WTC11 (cell line): ENCODE results near the gene BBS4.

ENCODE experiments used
- CREB1 ChIP-seq: sonication (generic); formaldehyde crosslinking; IDR thresholded peaks from 2 replicates; pipeline ENCODE4 v1.8.0; 2023; ENCODE audit warnings: mild to moderate bottlenecking, missing genetic modification reagents
- TF ChIP-seq, protein P1 (sequence below): fragments of 200-600 bp; IDR thresholded peaks from 2 replicates; pipeline ENCODE4 v1.8.0; 2022; ENCODE audit warnings: antibody characterized with exemption

DNA sequence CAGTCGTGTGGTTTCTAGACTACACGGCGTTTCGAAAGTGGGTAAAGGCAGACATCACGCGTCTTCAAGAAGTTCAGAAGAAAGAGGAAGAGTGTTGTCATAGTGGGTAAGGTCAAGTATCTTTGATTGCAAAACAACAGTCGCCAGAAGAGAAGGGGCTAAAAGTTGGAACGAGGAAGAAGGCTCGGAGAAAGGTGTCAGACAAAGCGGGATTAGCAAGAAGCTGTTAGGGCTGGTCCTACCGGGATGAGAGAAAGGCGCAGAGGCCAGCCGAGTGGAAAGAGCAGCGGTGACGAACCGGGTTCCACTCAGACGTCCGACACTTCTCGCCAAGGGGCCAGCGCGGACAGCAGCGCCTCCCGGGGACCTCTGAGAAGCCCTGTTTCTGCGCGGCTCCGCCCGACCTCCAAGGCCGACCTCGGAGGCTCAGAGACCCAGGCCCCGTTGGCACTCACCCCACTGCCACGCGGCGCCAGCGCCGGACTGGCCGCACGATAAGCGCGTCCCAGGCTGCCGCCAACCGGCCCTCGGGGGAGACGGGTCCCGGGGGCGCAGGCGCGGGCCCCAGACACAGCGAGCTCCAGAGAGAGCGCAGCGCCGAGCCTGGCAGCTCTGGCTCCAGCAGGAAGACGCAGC, 97.1 kb downstream of the BBS4 start:
- TF ChIP-seq, protein P1, sequence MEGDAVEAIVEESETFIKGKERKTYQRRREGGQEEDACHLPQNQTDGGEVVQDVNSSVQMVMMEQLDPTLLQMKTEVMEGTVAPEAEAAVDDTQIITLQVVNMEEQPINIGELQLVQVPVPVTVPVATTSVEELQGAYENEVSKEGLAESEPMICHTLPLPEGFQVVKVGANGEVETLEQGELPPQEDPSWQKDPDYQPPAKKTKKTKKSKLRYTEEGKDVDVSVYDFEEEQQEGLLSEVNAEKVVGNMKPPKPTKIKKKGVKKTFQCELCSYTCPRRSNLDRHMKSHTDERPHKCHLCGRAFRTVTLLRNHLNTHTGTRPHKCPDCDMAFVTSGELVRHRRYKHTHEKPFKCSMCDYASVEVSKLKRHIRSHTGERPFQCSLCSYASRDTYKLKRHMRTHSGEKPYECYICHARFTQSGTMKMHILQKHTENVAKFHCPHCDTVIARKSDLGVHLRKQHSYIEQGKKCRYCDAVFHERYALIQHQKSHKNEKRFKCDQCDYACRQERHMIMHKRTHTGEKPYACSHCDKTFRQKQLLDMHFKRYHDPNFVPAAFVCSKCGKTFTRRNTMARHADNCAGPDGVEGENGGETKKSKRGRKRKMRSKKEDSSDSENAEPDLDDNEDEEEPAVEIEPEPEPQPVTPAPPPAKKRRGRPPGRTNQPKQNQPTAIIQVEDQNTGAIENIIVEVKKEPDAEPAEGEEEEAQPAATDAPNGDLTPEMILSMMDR, result no peak
- TF ChIP-seq CREB1 (CRISPR knock-in tag), result no peak
